Keratinocyte (primary cell): ENCODE measurements around the gene SAE1. TPM values are rescaled to one million over a fixed set of nuclear protein-coding genes. Genes with fewer than 3 reads are reported as not detected.

Experiments used
- DNase-seq: peaks from one replicate; pipeline ENCODE4 v3.0.0-alpha.2; 2011; ENCODE audit warnings: low read depth, missing footprints, low spot score
- FAIRE-seq: peaks from 2 replicates; lab custom pipeline; 2011; peaks lifted over from hg19 to GRCh38; lab: Jason Lieb, UNC
- H2AFZ ChIP-seq: 2 replicates; pipeline ENCODE4 v1.6.0; 2012; ENCODE audit warnings: low read length, control low read depth, inconsistent platforms; ENCODE audit not compliant: control insufficient read depth
- H3K27ac ChIP-seq: 2 replicates; pipeline ENCODE4 v1.5.1; 2011; ENCODE audit warnings: low read length; ENCODE audit not compliant: control insufficient read depth, insufficient read depth
- H3K27me3 ChIP-seq: 3 replicates; pipeline ENCODE4 v1.6.0; 2011; ENCODE audit warnings: low read length; ENCODE audit not compliant: control insufficient read depth, insufficient read depth; ENCODE audit errors: extremely low read depth
- H3K36me3 ChIP-seq, 2 experiments: 2 replicates in 1 of 2; 3 replicates in 1 of 2; pipeline ENCODE4 v1.5.1; 2011; ENCODE audit warnings: low read length in 2 of 2, mild to moderate bottlenecking in 1 of 2; ENCODE audit not compliant: control insufficient read depth in 2 of 2, insufficient read depth in 2 of 2; ENCODE audit errors: extremely low read depth in 1 of 2
- H3K4me1 ChIP-seq: 3 replicates; pipeline ENCODE4 v1.5.1; 2011; ENCODE audit warnings: low read length; ENCODE audit not compliant: control insufficient read depth, insufficient read depth; ENCODE audit errors: extremely low read depth
- H3K4me2 ChIP-seq: 3 replicates; pipeline ENCODE4 v1.6.0; 2011; ENCODE audit warnings: low read depth, low read length; ENCODE audit not compliant: control insufficient read depth, insufficient read depth; ENCODE audit errors: extremely low read depth
- H3K4me3 ChIP-seq, 3 experiments: fragments of 200-600 bp in 1 of 3; sonication (generic) in 1 of 3; 2 replicates in 2 of 3; 3 replicates in 1 of 3; pipeline ENCODE4 v1.5.1; 2011 to 2016; ENCODE audit warnings: low read length in 3 of 3, mild to moderate bottlenecking in 3 of 3, control low read depth in 2 of 3, inconsistent platforms in 1 of 3, low read depth in 1 of 3, mixed read lengths in 1 of 3, mixed run types in 1 of 3, moderate library complexity in 1 of 3; ENCODE audit not compliant: control insufficient read depth in 2 of 3, insufficient read depth in 2 of 3; ENCODE audit errors: extremely low read depth in 1 of 3
- H3K79me2 ChIP-seq: 2 replicates; pipeline ENCODE4 v1.6.0; 2012; ENCODE audit warnings: low read length; ENCODE audit not compliant: control insufficient read depth, insufficient read depth
- H3K9ac ChIP-seq: 3 replicates; pipeline ENCODE4 v1.6.0; 2011; ENCODE audit warnings: low read length; ENCODE audit not compliant: control insufficient read depth, insufficient read depth; ENCODE audit errors: extremely low read depth
- H3K9me1 ChIP-seq: 3 replicates; pipeline ENCODE4 v1.6.0; 2011; ENCODE audit warnings: low read length; ENCODE audit not compliant: control insufficient read depth, insufficient read depth; ENCODE audit errors: extremely low read depth
- H3K9me3 ChIP-seq: 2 replicates; pipeline ENCODE4 v1.5.1; 2012; ENCODE audit warnings: low read depth, low read length; ENCODE audit not compliant: control insufficient read depth
- H4K20me1 ChIP-seq: 3 replicates; pipeline ENCODE4 v1.6.0; 2011; ENCODE audit warnings: low read length; ENCODE audit not compliant: control insufficient read depth, insufficient read depth; ENCODE audit errors: extremely low read depth
- EZH2 ChIP-seq: IDR thresholded peaks from one replicate; pipeline ENCODE4 v1.6.1; 2012; ENCODE audit warnings: inconsistent platforms, mild to moderate bottlenecking, low read length, moderate library complexity
- dilution Hi-C: fragments of 300-500 bp; cut with MboI; formaldehyde crosslinking; loops from one replicate; pipeline ENCODE4 v1.7.0; 2020; ENCODE audit warnings: low sequenced_read_pairs; ENCODE audit not compliant: extremely low pct_ligation_motif_present
- polyA plus RNA-seq, 5 experiments: library from polyadenylated mRNA; depleted of rRNA in 3 of 5; stranded (reverse) in 3 of 5; stranded (forward) in 1 of 5; unstranded in 1 of 5; fragments of >200 nt; gene quantifications; 1 replicate in 1 of 5; 2 replicates in 3 of 5; 3 replicates in 1 of 5; pipeline versions ENCODE4 v1.2.1 to v1.2.3, GENCODE V29; 2011 to 2012; ENCODE audit warnings: missing spikeins in 2 of 5, low read depth in 1 of 5, low replicate concordance in 1 of 5
- TF ChIP-seq, protein P1 (sequence below), 3 experiments: IDR thresholded peaks in 1 of 3; conservative IDR thresholded peaks in 1 of 3; optimal IDR thresholded peaks in 1 of 3; 2 replicates in 2 of 3; 3 replicates in 1 of 3; pipeline versions ENCODE3 to v1.5.1; 2011; ENCODE audit warnings: low read length in 3 of 3, mild to moderate bottlenecking in 3 of 3, moderate library complexity in 2 of 3, control low read depth in 1 of 3, inconsistent platforms in 1 of 3; ENCODE audit not compliant: insufficient read depth in 2 of 3; ENCODE audit errors: extremely low read depth in 1 of 3

The SAE1 gene
- polyA plus RNA-seq, 1 donor (not counting 4 experiments of a cell fraction or from before 2014, with no cell fraction given): 102 TPM

DNA sequence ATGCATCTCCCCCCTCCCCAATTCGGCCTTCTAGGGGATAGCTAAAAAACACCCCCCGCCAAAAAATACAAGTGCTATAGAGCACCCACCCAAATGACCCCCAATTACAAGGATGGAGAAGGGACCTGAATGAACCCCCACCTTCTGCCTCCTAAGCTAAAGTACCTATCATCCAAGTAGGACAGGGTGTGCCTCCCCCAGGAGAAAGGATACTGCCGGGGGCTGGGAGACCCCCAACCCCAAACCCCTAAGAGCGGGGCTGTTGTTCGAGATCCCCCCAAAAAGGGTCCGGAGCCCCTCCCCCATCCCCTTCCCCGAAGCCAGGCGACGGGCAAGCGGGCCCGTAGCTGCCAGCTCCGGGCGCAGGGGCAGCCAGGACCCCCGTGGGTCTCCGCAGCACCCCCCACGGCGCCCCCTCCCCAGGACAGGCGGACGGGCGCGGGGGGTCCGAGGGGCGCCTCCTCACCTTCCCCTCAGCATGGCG, 18.9 kb upstream of the SAE1 start:
- no peak for DNase-seq
- H3K36me3 ChIP-seq: peaks cover 4 to 20% of the 10 kb centered on the region in 2 experiments
- no peak for FAIRE-seq
- no peak overlapping the region for H2AFZ ChIP-seq
- peak overlapping the region; percentile 99 for H3K27ac ChIP-seq
- peaks cover 42% of the 10 kb centered on the region for H3K4me1 ChIP-seq
- peak overlapping the region; percentile 99 for H3K9ac ChIP-seq
- H3K9me3 ChIP-seq: no peaks in the 10 kb centered on the region
- peaks cover 42% of the 10 kb centered on the region for H3K79me2 ChIP-seq
- H3K9me1 ChIP-seq: no peaks in the 10 kb centered on the region
- H3K4me2 ChIP-seq: peak overlapping the region; percentile 94
- no peaks in the 10 kb centered on the region for H4K20me1 ChIP-seq
- H3K27me3 ChIP-seq: no peaks in the 10 kb centered on the region
- H3K4me3 ChIP-seq: peak overlapping the region; percentile 87 to 94 (median 89)
- TF ChIP-seq, protein P1, sequence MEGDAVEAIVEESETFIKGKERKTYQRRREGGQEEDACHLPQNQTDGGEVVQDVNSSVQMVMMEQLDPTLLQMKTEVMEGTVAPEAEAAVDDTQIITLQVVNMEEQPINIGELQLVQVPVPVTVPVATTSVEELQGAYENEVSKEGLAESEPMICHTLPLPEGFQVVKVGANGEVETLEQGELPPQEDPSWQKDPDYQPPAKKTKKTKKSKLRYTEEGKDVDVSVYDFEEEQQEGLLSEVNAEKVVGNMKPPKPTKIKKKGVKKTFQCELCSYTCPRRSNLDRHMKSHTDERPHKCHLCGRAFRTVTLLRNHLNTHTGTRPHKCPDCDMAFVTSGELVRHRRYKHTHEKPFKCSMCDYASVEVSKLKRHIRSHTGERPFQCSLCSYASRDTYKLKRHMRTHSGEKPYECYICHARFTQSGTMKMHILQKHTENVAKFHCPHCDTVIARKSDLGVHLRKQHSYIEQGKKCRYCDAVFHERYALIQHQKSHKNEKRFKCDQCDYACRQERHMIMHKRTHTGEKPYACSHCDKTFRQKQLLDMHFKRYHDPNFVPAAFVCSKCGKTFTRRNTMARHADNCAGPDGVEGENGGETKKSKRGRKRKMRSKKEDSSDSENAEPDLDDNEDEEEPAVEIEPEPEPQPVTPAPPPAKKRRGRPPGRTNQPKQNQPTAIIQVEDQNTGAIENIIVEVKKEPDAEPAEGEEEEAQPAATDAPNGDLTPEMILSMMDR (optimal IDR thresholded peaks at IDR 0.05 in 1 of 3, IDR thresholded peaks at IDR 0.05 in 1 of 3, conservative IDR thresholded peaks at IDR 0.05 in 1 of 3; ENCODE audit: extremely low read depth in 1 of 3, insufficient read depth in 2 of 3, low read length in 3 of 3): no peak
- no peak for TF ChIP-seq EZH2
- dilution Hi-C loops: no loop called here

DNA sequence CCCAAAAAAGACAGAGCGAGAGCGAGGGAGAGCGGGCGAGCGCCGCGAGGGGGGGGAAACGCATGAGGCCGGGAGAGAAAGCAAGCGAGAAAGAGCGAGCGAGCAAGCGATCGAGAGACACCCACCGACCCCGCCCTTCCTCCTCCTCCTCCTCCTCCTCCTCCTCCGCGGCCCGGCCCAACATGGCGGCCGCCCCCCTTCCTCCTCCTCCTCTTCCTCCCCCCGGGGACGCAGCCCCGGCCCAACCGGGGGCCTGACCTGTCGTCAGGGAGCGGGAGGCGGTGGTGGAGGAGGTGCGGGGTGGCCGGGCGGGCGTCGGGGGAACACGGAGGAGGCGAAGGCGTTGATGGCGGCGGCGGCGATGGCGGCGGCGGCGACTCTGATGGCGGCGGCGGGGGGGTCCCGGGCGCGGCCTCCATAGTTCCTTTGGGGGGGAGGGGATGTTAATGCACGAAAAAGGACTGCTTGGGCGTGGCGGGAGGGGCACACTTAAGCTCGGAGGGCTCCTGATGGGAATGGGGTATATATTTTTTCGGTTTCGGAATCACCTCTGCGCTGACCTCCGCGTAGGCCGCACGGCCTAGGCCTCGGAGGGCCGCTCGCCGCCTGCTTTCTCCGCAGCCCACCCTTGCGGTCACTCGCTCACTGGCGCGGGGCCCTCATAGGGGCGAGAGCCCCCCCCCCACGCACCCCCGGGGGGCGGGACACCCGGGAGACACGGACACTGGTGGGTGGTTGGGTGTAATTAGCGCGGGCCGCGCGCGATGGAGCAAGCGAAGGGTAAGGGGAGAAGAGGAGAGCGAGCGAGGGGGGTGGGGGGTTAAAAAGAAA, 18.3 kb upstream of the SAE1 start:
- DNase-seq (peak; percentile 50), FAIRE-seq (no peak)
- H3K9me3 ChIP-seq: no peaks in the 10 kb centered on the region
- TF ChIP-seq, protein P1 (optimal IDR thresholded peaks at IDR 0.05 in 1 of 3, IDR thresholded peaks at IDR 0.05 in 1 of 3, conservative IDR thresholded peaks at IDR 0.05 in 1 of 3; ENCODE audit: extremely low read depth in 1 of 3, insufficient read depth in 2 of 3, low read length in 3 of 3): no peak
- TF ChIP-seq EZH2: no peak
- no peaks in the 10 kb centered on the region for H4K20me1 ChIP-seq
- peak overlapping the region; percentile 99 for H3K27ac ChIP-seq
- no peaks in the 10 kb centered on the region for H3K9me1 ChIP-seq
- dilution Hi-C loops: no loop called here
- H3K27me3 ChIP-seq: no peaks in the 10 kb centered on the region
- peak overlapping the region; percentile 94 for H3K4me2 ChIP-seq
- H3K4me3 ChIP-seq: peak overlapping the region; percentile 87 to 94 (median 89)
- H3K36me3 ChIP-seq: peaks cover 4 to 16% of the 10 kb centered on the region in 2 experiments
- peaks cover 36% of the 10 kb centered on the region for H3K79me2 ChIP-seq
- peak overlapping the region; percentile 37 for H2AFZ ChIP-seq
- H3K9ac ChIP-seq: peak overlapping the region; percentile 99
- peaks cover 38% of the 10 kb centered on the region for H3K4me1 ChIP-seq
